Fibroblast of pulmonary artery (primary cell): ENCODE data around the gene AEBP1.

Source experiments
- DNase-seq: peaks from one replicate; pipeline ENCODE4 v3.0.0-alpha.2; 2010; ENCODE audit warnings: low read depth
- H3K4me3 ChIP-seq: replicated peaks from 2 replicates; pipeline ENCODE4 v1.5.1; 2011; ENCODE audit warnings: low read depth, mild to moderate bottlenecking, control low read depth, low read length, moderate library complexity
- CTCF ChIP-seq: IDR thresholded peaks from 2 replicates; pipeline ENCODE4 v1.5.1; 2011; ENCODE audit warnings: mild to moderate bottlenecking, control low read depth, low read length, inconsistent platforms; ENCODE audit errors: missing control alignments

AEBP1 gene

GRCh38 chr7:44116087-44116788 lies 12.1 kb downstream of the AEBP1 start:
- DNase-seq, result no peak
- no peak for TF ChIP-seq CTCF
- H3K4me3 ChIP-seq, result no peak overlapping the region

DNA sequence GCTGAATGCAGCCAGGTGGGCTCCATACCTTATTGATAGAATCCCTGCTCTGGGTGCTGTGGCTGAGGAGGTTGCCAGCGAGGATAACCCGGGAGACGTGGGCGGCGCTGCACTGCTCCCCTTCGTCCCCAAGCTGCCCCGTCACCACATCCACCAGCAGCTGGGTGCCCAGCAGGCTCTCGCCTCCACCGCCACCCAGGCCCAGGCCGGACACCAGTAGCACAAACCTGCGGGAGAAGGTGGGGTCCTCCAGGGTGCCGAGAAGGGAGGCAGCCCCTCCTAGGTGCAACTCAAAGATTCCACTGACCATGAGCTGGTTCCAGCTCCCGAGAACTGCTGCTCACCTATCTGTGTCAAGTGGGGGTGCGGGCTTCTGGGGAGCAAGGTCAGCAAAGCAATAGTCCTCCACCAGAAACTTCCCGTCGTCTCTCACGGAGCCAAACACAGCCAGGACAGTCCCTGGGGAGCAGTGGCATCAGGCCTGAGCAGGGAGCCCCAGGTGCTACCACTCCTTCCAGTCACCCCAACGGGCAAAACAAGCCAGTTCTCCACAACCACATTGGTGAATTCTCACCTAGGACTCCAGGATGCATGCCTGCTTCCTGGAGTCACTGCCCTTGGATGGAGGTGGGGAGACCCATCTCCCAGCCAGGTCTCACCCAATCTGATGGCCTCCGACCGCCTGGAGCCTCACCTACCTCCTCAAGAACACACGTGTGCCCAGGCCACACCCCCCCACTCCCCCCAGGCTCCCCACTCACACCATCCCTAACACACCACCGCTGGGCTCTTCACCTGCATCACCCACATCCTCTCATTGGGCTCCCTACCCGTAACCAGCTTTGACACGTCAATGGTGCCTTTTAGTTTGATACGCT lies 12.9 kb downstream of the AEBP1 start:
- no peak for TF ChIP-seq CTCF
- DNase-seq, result no peak
- H3K4me3 ChIP-seq, result no peak overlapping the region

DNA sequence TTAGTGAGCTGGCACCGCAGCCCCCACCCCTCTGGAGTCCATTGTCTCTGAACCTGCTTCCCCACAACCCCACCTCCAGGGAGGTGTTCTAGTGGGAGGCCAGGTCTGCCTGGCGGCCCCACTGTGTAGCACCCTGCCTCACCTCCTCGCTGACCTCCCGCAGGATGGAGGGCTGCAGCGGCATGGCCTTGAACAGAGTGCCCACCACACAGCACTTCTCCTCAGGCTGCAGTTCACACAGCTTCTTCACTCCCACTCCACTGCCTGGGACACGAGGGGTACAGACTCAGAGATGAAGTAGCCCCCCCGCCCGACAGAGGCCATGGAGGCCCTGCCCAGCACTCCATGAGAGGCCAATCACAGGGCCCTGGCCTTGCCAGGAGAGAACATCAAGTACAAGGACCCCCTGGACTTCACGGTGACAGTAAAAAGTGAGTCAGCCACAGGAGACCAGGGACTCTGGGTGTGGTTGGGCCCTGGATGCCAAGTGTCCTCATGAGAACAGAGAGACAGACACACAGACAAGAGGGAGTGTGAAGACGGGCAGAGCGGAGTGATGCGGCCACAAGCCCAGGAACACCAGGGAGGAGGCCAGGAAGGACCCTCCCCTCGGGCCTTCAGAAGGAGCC lies 13.8 kb downstream of the AEBP1 start:
- H3K4me3 ChIP-seq, result no peak overlapping the region
- no peak for DNase-seq
- no peak for TF ChIP-seq CTCF

DNA sequence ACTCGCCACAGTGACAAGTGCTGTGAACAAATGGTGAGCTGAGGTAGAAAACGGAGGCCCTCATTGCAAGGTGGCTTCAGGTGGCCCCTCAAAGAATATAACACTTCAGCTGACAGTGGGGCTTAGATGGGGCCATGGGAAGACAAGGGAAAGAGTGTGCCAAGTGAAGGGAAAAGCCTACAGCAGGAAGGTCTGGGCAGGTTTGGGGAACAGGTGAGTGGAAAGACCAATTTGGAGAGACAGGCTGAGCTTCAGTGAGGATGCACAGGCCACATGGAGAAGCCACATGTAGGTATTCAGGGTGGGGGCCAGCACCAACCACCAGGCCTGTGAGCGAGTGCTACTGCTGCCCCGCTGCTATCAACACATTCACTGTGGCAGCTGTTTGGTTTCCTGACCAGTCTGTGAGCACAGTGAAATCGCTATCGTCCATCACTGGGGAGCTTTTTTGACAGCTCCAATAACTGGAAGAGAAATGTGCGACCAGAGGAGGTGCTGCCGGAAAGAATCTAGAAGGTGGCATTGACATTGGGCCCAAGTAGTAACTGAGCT lies 15.8 kb downstream of the AEBP1 start:
- DNase-seq, result no peak
- no peak for TF ChIP-seq CTCF
- H3K4me3 ChIP-seq, result no peak overlapping the region

- no peak for DNase-seq
- no peak for TF ChIP-seq CTCF
- no peak overlapping the region for H3K4me3 ChIP-seq
These were observed 16.2 kb downstream of the AEBP1 start for GRCh38 chr7:44120395-44120794.

DNA sequence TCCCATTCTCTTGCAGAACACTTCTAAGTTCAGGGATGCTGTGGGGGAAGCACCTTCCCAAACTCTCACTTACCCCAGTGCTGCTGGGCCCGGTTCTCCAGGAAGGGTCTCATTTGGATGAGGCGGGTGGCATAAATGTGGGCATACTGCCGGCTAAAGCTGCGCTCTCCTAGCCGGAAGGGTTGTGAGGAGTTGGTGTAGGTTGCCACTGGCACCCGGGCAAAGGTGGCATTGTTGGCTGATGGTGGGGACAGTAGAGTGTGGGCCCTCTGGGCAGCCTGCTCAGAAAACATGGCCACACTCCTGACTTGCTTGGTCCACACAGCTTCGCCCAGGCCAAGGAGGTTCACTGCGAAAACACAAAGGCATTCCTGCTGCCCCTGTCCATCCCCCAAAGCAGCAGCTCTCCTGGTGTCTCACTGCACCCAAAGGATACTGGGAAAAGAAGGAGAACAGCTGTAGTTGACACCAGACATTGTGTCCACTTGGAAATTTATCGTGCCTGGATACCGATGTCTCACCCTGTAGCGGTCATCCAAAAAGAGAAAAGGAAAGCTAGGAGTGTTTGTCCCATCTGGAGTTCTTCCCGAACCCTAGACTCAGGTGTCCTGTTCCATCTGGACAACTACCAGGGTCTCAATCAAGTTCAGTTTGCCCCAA lies 17.7 kb downstream of the AEBP1 start:
- no peak for TF ChIP-seq CTCF
- no peak for DNase-seq
- no peak overlapping the region for H3K4me3 ChIP-seq
